HG02981 (cell line): ENCODE measurements around the gene BDP1.
A peak's percentile ranks its signal among the peaks of the same experiment; 100 is the strongest.
"Not testable (repeated sequence)": the region's sequence is repeated elsewhere in the genome, so short reads cannot be mapped to it uniquely, and the experiment has no call there.

Experiments
- ATAC-seq: cut with Tn5 transposase; IDR thresholded peaks from one replicate; pipeline ENCODE4 v1.9.1; 2021; ENCODE audit warnings: mild to moderate bottlenecking, moderate library complexity; ENCODE audit not compliant: unreplicated experiment

Gene BDP1

DNA sequence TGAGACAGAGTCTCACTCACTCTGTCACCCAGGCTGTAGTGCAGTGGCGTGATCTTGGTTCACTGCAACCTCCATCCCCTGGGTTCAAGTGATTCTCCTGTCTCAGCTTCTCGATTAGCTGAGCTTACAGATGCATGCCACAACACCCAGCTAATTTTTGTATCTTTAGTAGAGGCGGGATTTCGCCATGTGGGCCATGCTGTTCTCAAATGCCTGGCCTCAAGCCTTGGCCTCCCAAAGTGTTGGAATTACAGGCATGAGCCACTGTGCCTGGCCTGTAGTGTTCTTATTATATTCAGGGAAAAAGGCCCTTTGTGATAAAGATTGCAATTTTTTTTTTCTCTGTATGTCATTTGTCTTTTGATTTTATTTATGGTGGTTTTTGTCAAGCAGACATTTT, 107.7 kb downstream of the BDP1 start:
- ATAC-seq = no peak

- no peak for ATAC-seq
Observed at GRCh38 chr5:71564895-71565294, 109.4 kb downstream of the BDP1 start.

GRCh38 chr5:71569748-71570509, 114.5 kb downstream of the BDP1 start:
- no peak for ATAC-seq

DNA sequence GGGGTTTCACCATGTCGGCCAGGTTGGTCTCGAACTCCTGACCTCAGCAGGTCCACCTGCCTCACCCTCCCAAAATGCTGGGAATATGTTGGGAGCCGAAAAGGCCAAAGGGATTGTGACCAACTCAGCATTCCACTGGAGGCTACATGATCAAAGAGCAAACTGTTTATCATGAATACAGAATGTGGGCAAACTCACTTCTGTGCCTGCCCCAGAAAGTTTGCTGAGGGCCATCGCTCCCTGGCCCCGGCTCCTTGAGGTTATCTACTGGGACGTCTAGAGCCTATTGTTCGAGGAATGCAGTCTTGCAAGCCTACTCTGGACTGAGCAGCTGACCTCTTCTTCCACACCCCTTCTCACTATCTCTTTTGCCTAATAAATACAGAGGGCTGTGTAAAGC, 116.4 kb downstream of the BDP1 start:
- not testable (repeated sequence) for ATAC-seq

GRCh38 chr5:71573591-71573990, 118.1 kb downstream of the BDP1 start:
- ATAC-seq = no peak

GRCh38 chr5:71575588-71575987, 120.1 kb downstream of the BDP1 start:
- ATAC-seq = not testable (repeated sequence)

DNA sequence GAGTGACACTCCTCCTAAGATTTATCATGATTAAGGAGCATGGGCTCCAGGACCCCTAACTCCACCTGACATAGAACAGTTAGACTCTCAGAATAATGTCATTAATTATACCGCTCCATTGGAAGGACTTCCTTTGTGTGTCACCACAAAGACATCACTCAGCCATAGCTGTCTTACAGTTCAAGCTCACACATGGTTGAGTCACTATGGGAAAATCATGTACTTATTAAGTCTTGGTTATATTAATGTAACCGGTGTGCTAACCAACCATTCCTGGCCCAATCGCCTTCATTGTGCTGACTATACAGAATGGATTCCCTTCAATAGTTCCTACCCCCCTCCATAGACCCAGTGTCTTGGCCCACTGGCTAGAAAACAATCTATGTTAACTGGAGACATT, 120.8 kb downstream of the BDP1 start:
- ATAC-seq = no peak

DNA sequence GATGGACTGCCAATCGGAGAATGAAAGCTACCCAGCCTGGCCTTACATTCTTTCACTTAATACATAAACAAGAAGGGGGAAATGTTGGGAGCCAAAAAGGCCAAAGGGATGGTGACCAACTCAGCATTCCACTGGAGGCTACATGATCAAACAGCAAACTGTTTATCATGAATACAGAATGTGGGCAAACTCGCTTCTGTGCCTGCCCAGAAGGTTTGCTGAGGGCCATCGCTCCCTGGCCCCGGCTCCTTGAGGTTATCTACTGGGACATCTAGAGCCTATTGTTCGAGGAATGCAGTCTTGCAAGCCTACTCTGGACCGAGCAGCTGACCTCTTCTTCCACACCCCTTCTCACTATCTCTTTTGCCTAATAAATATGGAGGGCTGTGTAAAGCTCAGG, 122.4 kb downstream of the BDP1 start:
- not testable (repeated sequence) for ATAC-seq

DNA sequence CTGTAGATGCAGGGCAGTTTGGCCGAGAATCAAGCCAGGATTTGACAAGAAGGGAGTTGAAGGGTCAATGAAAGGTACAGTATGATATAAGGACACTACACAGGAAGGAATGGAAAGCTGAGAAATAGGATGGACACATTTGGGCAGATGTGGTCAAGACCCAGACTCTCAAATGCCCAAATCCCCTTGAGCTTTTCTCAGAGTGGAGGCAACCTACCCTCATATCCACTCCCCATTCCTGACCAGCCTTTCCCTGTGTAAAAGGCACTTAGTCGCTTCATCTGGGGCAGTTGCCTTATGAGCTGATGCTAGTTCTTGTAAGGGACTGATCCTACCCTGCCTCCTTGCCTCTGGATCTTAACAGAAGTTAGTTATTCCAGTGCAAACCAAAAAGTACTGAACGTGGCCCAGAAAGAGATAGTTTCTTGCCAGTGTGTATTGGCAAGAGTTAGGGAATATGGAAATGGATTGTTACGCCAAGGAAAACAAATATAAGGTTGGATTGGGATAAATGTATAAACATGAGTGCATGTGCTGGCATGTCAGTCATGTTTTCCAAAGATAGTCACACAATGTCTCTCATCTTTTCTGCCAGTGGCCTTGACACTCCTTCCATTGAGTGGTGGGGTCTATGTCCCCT, 127.6 kb downstream of the BDP1 start:
- no peak for ATAC-seq

DNA sequence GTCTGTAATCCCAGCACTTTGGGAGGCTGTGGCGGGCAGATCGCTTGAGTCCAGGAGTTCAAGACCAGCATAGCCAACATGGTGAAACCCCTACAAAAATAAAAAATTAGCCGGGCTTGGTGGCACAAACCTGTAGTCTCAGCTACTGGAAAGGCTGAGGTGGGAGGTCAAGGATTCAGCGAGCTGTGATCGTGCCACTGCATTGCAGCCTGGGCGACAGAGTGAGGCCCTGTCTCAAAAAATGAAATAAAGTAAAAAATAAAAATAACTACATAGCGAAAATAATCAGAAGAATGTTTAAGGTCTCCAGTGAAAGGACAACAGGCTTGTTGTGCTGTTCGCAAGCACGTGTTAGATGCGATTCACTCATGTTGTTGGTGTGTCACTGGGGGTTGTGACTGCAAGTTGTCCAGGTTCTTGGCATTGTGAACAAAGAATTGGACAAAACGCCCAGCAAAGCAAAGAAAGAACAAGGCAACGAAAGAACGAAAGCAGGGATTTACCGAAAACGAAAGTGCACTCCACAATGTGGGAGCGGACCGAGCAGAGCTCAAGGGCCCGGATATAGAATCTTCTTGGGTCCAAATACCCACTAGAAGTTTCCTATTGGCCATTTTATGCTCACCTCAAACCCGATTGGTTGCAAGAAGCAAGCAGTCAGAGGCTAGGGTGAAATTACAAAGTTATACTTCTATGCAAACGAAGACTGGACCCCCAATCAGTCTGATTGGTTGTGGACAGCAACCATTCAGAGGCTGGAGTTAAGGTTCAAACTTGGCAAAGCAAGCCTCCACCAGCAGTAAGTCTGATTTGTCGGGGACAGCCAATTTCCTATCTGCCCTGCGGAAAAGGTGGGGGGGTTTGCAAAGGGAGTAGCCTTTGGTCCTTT, 130.8 kb downstream of the BDP1 start:
- peak; percentile 0 for ATAC-seq

DNA sequence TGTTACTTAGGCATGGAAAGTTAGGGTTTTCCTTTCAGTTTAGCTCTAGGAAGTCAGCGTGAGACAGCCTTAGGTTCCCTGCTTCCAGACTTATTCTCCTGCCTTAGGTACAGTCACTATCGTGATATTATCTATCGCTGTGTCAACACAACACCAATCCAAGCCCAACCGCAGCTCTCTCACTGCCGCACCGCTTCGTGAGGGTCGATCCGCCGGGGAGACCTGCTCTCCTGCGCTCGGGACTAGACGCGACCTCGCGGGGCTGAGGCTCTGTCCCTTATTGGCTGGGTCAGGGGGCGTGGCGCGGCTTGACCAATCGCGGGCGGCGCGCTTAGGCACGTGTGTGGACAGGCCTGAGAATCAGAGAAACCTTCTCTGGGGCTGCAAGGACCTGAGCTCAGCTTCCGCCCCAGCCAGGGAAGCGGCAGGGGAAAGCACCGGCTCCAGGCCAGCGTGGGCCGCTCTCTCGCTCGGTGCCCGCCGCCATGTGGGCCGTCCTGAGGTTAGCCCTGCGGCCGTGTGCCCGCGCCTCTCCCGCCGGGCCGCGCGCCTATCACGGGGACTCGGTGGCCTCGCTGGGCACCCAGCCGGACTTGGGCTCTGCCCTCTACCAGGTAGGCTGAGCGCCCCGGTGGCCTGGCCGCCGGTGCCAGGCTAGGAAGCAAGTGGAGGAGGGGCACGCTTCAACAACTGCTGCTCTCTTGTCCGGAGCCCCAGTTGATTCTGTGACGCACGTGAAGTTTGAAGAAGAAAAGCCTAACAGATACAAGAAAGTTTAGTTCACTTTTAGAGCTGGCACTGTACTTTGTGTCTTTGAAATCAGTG, 131.7 kb downstream of the BDP1 start, which contains the start of gene MCCC2:
MCCC2 (plus strand) TSS at position 400 of the 825 bp plus-strand sequence; CDS start at position 486, 86 bp downstream.
- peak; percentile 98 for ATAC-seq

DNA sequence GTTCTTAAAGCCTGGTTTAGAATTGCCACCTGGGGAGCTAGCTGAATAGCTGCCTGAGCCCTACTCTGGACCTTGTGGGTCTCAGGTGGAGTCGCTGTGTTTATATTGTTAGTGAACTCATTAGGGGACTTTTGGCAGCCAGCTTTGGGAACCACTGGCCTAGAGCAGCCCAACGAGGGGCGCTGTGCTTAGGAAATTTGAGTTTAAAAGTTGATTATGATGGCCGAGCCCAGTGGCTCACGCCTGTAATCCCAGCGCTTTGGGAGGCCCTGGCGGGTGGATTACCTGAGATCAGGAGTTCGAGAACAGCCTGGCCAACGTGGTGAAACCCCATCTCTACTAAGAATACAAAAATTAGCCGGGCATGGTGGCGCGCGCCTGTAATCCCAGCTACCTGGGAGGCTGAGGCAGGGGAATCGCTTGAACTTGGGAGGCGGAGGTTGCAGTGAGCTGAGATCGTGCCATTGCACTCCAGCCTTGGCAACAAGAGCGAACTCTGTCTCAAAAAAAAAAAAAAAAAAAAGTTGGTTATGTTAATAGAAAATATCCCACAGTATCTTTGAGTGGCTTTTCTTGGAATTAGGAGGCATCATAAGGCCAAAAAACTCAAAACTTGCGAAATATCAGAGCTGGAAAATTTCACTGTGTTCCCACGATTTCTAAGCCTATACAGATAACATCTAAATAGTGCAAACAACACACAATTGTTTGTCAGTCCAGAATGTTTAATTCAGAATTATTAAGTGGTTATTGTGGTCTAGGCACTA, 132.5 kb downstream of the BDP1 start:
- peak; percentile 5 for ATAC-seq

GRCh38 chr5:71588533-71588885, 133.1 kb downstream of the BDP1 start:
- no peak for ATAC-seq

- ATAC-seq = no peak
Observed at GRCh38 chr5:71589903-71590302, 134.5 kb downstream of the BDP1 start.

GRCh38 chr5:71591100-71591499, 135.6 kb downstream of the BDP1 start:
- no peak for ATAC-seq

- ATAC-seq = no peak
Observed at GRCh38 chr5:71596169-71596568, 140.7 kb downstream of the BDP1 start.

DNA sequence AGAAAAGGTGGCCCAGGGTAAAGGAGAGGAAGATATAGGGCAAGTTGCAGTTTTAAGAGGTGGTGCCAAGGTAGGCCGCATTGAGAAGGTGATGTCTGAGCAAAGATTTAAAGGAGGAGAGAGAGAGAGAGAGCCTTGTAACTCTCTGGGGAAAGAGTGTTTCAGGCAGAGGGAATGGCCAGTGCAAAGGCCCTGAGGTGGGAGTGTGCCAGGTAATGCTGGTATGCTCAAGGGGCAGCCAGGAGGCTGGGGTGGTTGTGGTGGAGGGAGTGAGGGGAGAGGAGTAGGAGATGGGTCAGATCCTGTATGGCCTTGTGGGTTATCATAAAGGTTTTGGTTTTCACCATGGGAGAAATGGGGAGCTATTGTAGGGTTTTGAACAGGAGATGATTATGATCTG, 141.6 kb downstream of the BDP1 start:
- no peak for ATAC-seq

GRCh38 chr5:71600783-71601182, 145.3 kb downstream of the BDP1 start:
- no peak for ATAC-seq

DNA sequence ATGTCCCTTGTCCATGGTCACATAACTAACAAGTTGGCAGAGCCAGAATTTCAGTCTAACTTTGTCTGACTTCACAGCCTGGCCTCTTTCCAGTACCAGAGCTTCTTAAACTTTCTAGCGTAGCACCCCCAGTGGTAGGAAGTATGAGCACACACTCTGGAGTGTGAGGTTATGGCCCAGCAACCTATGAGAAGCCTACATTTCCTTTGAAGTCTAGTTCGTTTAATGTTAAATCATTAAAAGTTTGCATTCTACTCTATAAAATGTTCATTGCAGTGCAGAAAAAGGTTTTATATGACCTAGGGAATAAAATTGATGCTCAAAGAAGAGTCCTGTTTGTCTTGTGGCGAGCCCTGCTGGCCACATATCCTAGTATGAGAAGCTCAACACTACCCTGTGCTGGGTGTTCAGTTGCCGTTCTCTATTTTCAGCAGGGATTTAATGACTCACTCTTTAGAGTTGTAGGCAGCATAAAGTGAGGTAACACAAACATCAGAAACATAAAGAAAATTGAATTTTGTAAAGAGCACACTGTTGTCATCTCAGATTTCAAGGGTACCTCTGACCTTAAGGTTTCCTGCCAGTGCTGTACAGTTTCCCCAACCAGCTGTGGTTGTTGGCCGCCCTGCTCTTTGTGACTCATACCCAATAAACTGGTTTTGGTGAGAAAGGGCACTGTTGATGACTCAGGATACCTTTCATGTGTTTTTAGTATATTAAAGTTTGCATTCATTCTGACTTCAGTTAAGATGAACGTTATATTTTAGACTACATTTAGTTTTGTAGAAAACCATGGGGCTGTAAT, 146.0 kb downstream of the BDP1 start:
- peak; percentile 90 for ATAC-seq
